ENCODE data around the gene ZNF536. TPM values are rescaled to one million over a fixed set of nuclear protein-coding genes. Genes with fewer than 3 reads are reported as not detected.

The ZNF536 gene
- total RNA-seq, 1 experiment from 2014 or later, result 0.35 TPM

- TF ChIP-seq AR (CRISPR knock-in tag; IDR thresholded peaks at IDR 0.05) (no peak), CDX4 (CRISPR knock-in tag; IDR thresholded peaks at IDR 0.05; ENCODE audit: borderline replicate concordance) (no peak)
Measured at GRCh38 chr19:30341611-30342201, 30.5 kb upstream of the ZNF536 start (continued).

GRCh38 chr19:30342901-30343300, 29.3 kb upstream of the ZNF536 start:
- Mint-ChIP-seq H3K27ac (no peak overlapping the region), H3K9me3 (peaks cover 8% of the 10 kb centered on the region), H3K36me3 (no peaks in the 10 kb centered on the region), H3K4me3 (no peak overlapping the region), H3K27me3 (ENCODE audit: low read depth) (no peaks in the 10 kb centered on the region), H3K4me1 (no peaks in the 10 kb centered on the region)
- TF ChIP-seq AR (CRISPR knock-in tag; IDR thresholded peaks at IDR 0.05) (no peak), USF2 (CRISPR knock-in tag; IDR thresholded peaks at IDR 0.05) (no peak)
- ATAC-seq, result no peak
- CTCF ChIA-PET, result no interaction called here
- DNase-seq (ENCODE audit: low spot score), result no peak
- POLR2A ChIA-PET, result no interaction called here

- H3K4me1 Mint-ChIP-seq, result peaks cover 11% of the 10 kb centered on the region
- no peaks in the 10 kb centered on the region for H3K36me3 Mint-ChIP-seq
- POLR2A ChIA-PET, result no interaction called here
- ATAC-seq, result no peak
- no peaks in the 10 kb centered on the region for H3K27me3 Mint-ChIP-seq (ENCODE audit: low read depth)
- H3K9me3 Mint-ChIP-seq, result peaks cover 8% of the 10 kb centered on the region
- no peak overlapping the region for H3K4me3 Mint-ChIP-seq
- TF ChIP-seq ZNF317 (CRISPR knock-in tag; IDR thresholded peaks at IDR 0.05; ENCODE audit: borderline replicate concordance, low read depth) (no peak), CDX4 (CRISPR knock-in tag; IDR thresholded peaks at IDR 0.05; ENCODE audit: borderline replicate concordance) (no peak), ZBTB21 (CRISPR knock-in tag; IDR thresholded peaks at IDR 0.05; ENCODE audit: borderline replicate concordance) (no peak), E2F4 (CRISPR knock-in tag; IDR thresholded peaks at IDR 0.05; ENCODE audit: borderline replicate concordance, low read depth) (no peak), AFF4 (CRISPR knock-in tag; IDR thresholded peaks at IDR 0.05; ENCODE audit: borderline replicate concordance) (no peak), NR1H2 (CRISPR knock-in tag; IDR thresholded peaks at IDR 0.05) (no peak), NR3C1 (CRISPR knock-in tag; conservative IDR thresholded peaks at IDR 0.05; ENCODE audit: low read depth) (no peak), ZNF416 (CRISPR knock-in tag; IDR thresholded peaks at IDR 0.05) (no peak), ZNF263 (CRISPR knock-in tag; IDR thresholded peaks at IDR 0.05; ENCODE audit: low read depth) (no peak), ATF2 (CRISPR knock-in tag; IDR thresholded peaks at IDR 0.05; ENCODE audit: borderline replicate concordance, low read depth) (no peak)
- CTCF ChIA-PET, result interaction anchor here (1.1 kb wide), 1 partner anchor 123 kb away, joined by 5 read pairs; no protein-coding TSS in a partner anchor
- no peak for DNase-seq (ENCODE audit: low spot score)
- H3K27ac Mint-ChIP-seq, result no peak overlapping the region
Measured at GRCh38 chr19:30344446-30345425, 27.4 kb upstream of the ZNF536 start.
